ENCODE measurements around the gene RNF115. TPM values are rescaled to one million over a fixed set of nuclear protein-coding genes. Genes with fewer than 3 reads are reported as not detected.
A peak's percentile ranks its signal among the peaks of the same experiment; 100 is the strongest.
"Not testable (repeated sequence)": the region's sequence is repeated elsewhere in the genome, so short reads cannot be mapped to it uniquely, and the experiment has no call there.

Gene RNF115
- total RNA-seq, 1 donor from 2014 or later, result 14.2 TPM

DNA sequence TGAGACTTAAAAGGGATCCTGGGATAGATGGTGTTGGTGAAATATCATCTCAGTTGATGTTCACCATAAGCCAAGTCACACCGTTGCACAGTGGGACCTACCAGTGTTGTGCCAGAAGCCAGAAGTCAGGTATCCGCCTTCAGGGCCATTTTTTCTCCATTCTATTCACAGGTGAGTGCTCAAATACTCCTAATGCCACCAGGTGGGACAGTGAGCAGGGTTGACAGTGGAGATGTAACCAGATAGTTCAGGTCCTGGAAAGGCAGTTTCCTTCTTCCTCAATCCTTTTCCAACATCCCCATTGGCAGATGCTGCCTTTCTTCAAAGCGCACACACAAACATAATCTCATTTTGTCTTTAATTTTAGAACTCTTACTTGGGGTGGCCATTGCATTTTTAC, 93.0 kb downstream of the RNF115 start:
- DNase-seq, result no peak
- no peaks in the 10 kb centered on the region for H3K4me1 ChIP-seq
- no peaks in the 10 kb centered on the region for H3K27me3 ChIP-seq (ENCODE audit: low read depth)
- intact Hi-C loops (cut with DNase I), result no loop called here
- H3K36me3 ChIP-seq, result no peaks in the 10 kb centered on the region
- H3K9me3 ChIP-seq, result no peaks in the 10 kb centered on the region
- no peak overlapping the region for H3K27ac ChIP-seq
- no peak for ATAC-seq
- TF ChIP-seq, protein P1, sequence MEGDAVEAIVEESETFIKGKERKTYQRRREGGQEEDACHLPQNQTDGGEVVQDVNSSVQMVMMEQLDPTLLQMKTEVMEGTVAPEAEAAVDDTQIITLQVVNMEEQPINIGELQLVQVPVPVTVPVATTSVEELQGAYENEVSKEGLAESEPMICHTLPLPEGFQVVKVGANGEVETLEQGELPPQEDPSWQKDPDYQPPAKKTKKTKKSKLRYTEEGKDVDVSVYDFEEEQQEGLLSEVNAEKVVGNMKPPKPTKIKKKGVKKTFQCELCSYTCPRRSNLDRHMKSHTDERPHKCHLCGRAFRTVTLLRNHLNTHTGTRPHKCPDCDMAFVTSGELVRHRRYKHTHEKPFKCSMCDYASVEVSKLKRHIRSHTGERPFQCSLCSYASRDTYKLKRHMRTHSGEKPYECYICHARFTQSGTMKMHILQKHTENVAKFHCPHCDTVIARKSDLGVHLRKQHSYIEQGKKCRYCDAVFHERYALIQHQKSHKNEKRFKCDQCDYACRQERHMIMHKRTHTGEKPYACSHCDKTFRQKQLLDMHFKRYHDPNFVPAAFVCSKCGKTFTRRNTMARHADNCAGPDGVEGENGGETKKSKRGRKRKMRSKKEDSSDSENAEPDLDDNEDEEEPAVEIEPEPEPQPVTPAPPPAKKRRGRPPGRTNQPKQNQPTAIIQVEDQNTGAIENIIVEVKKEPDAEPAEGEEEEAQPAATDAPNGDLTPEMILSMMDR (IDR thresholded peaks at IDR 0.05), result no peak
- H3K4me3 ChIP-seq, result no peak overlapping the region

DNA sequence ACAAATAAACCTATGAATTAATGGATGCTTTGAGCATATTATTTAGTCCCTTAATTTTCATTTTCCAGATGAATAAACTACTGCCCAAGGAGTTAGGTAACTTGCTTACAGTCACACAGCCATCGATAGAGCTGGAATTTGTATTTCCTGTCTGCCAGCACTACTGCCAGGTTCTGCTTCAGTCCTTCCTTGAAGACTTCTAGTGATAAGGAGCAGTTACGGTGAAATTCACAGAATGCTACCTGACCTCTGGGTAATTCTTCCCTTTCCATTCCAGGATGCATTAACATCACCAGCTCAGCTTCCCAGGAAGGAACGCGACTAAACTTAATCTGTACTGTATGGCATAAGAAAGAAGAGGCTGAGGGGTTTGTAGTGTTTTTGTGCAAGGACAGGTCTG, 93.4 kb downstream of the RNF115 start:
- no peak overlapping the region for H3K4me3 ChIP-seq
- H3K27me3 ChIP-seq (ENCODE audit: low read depth), result no peaks in the 10 kb centered on the region
- ATAC-seq (no peak), DNase-seq (no peak)
- no peaks in the 10 kb centered on the region for H3K36me3 ChIP-seq
- no peaks in the 10 kb centered on the region for H3K9me3 ChIP-seq
- TF ChIP-seq, protein P1 (IDR thresholded peaks at IDR 0.05), result no peak
- no peak overlapping the region for H3K27ac ChIP-seq
- H3K4me1 ChIP-seq, result no peaks in the 10 kb centered on the region
- intact Hi-C loops (cut with DNase I), result no loop called here

DNA sequence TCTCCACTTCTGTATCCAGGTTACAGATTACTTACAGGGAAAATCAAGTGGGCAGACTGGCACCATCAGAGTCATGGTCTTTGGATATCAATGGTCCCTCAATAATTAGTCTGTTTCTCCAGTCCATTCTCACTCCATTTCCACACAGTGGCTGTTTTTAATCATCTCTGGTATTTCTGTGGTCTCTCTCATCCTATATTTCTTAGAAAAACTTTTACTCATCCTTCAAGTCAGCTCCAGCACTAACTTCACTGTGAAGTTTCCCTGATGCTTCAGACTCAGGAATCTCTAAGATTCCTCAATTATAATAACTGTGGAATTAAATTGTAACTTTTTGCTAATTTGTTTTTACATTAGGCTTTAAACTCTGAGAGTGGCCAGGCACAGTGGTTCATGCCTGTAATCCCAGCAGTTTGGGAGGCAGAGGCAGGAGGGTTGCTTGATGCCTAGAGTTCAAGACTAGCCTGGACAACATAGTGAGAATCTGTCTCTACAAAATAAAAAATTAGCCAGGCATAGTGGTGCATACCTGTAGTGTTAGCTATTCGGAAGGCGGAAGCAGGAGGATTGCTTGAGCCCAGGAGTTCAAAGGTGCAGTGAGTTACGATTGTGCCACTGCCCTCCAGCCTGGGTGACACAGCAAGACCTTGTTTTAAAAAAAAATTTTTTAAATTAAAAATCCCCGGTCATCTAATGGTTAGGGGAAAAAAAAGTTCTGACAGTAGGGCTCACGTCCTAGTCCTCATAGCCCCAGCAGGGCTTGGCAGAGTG, 94.0 kb downstream of the RNF115 start:
- no peak for DNase-seq
- no peak overlapping the region for H3K27ac ChIP-seq
- H3K4me1 ChIP-seq, result no peaks in the 10 kb centered on the region
- H3K27me3 ChIP-seq (ENCODE audit: low read depth), result no peaks in the 10 kb centered on the region
- H3K9me3 ChIP-seq, result no peaks in the 10 kb centered on the region
- H3K36me3 ChIP-seq, result no peaks in the 10 kb centered on the region
- ATAC-seq, result no peak
- no peak overlapping the region for H3K4me3 ChIP-seq
- intact Hi-C loops (cut with DNase I), result no loop called here
- TF ChIP-seq, protein P1 (IDR thresholded peaks at IDR 0.05), result no peak

DNA sequence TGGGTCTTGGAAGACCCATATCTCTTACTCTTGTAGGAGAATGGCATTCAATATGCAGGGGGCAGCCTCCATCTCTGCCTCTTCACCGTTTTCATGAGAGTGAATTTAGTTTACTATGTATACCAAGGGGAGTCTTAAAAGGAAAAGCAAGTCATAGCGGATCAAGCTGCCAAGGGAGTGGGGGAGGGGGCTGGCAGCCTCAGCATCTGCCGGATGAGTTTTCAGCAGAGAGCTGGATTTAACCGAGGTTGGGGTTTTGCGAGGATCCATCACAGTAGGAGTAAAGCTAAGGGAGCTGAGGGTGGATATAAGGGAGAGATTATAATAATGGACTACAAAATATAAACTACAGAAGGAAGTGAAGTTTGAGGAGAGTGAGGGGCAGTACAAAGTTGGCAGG, 94.7 kb downstream of the RNF115 start:
- intact Hi-C loops (cut with DNase I), result no loop called here
- ATAC-seq (no peak), DNase-seq (no peak)
- Histone ChIP-seq H3K4me1 (no peaks in the 10 kb centered on the region), H3K4me3 (no peak overlapping the region), H3K36me3 (no peaks in the 10 kb centered on the region), H3K27me3 (ENCODE audit: low read depth) (no peaks in the 10 kb centered on the region), H3K27ac (no peak overlapping the region), H3K9me3 (no peaks in the 10 kb centered on the region)
- TF ChIP-seq, protein P1 (IDR thresholded peaks at IDR 0.05), result no peak

- H3K9me3 ChIP-seq; H3K27ac ChIP-seq; H3K4me1 ChIP-seq; intact Hi-C loops (cut with DNase I); ATAC-seq; H3K4me3 ChIP-seq; H3K27me3 ChIP-seq (ENCODE audit: low read depth); DNase-seq; H3K36me3 ChIP-seq: not testable (repeated sequence)
These were observed 97.7 kb downstream of the RNF115 start for GRCh38 chr1:145726193-145726592.

GRCh38 chr1:145720878-145721671, 102.8 kb downstream of the RNF115 start:
- peaks cover 12% of the 10 kb centered on the region for H3K27me3 ChIP-seq (ENCODE audit: low read depth)
- TF ChIP-seq, protein P1 (IDR thresholded peaks at IDR 0.05), result peak; percentile 96
- ATAC-seq, result peak; percentile 94 to 97
- H3K4me3 ChIP-seq, result peak overlapping the region; percentile 35
- no peaks in the 10 kb centered on the region for H3K9me3 ChIP-seq
- peaks cover 11% of the 10 kb centered on the region for H3K4me1 ChIP-seq
- no peaks in the 10 kb centered on the region for H3K36me3 ChIP-seq
- intact Hi-C loops (cut with DNase I), result no loop called here
- H3K27ac ChIP-seq, result no peak overlapping the region
- peak; percentile 78 for DNase-seq

Measured in lower lobe of right lung (tissue), 2 donors.